ENCODE data around the gene PIGN.

- TF ChIP-seq SP1 (IDR thresholded peaks at IDR 0.05): no peak
- TF ChIP-seq TARDBP (IDR thresholded peaks at IDR 0.05): no peak
- no peak for TF ChIP-seq NFRKB (IDR thresholded peaks at IDR 0.05)
- no peak for TF ChIP-seq FOXK2 (IDR thresholded peaks at IDR 0.05)
- TF ChIP-seq ELF4 (IDR thresholded peaks at IDR 0.05): no peak
- no peak for TF ChIP-seq FOXM1 (IDR thresholded peaks at IDR 0.05; ENCODE audit: borderline replicate concordance)
- no peak for TF ChIP-seq FOXA1 (IDR thresholded peaks at IDR 0.05)
- TF ChIP-seq ZNF384 (IDR thresholded peaks at IDR 0.05): no peak
- no peak for TF ChIP-seq BHLHE40 (IDR thresholded peaks at IDR 0.05; ENCODE audit: borderline replicate concordance)
- TF ChIP-seq SUZ12 (IDR thresholded peaks at IDR 0.05): no peak
- no peak for TF ChIP-seq ARNT (IDR thresholded peaks at IDR 0.05)
- TF ChIP-seq CTBP1 (IDR thresholded peaks at IDR 0.05; ENCODE audit: borderline replicate concordance): no peak
- no peak for TF ChIP-seq PKNOX1 (IDR thresholded peaks at IDR 0.05)
- no peak for TF ChIP-seq LEF1 (IDR thresholded peaks at IDR 0.05; ENCODE audit: borderline replicate concordance)
These were observed 89.2 kb downstream of the PIGN start for GRCh38 chr18:62097698-62098097.
